ENCODE measurements around the gene AQP5. TPM values are rescaled to one million over a fixed set of nuclear protein-coding genes. Genes with fewer than 3 reads are reported as not detected.

The AQP5 gene
- polyA plus RNA-seq: 10 to 100 TPM in 1 of 2 donors, 1 to 10 TPM in 1; 3.1 to 48.8 TPM

- 3 to 6% methylated on average over 80 to 111 of the region's 111 CpGs for WGBS, 2 donors
- no peaks in the 10 kb centered on the region for H3K36me3 ChIP-seq (ENCODE audit: control insufficient read depth in 2 of 2, insufficient read depth in 2 of 2, low read length in 1 of 2)
- H3K27ac ChIP-seq (ENCODE audit: low read depth in 2 of 2, low read length in 1 of 2): no peak within 1 kb of the TSS
- peaks cover 8 to 10% of the 10 kb centered on the region in 2 donors for H3K4me1 ChIP-seq (ENCODE audit: control insufficient read depth in 2 of 2, insufficient read depth in 2 of 2, low read length in 1 of 2)
- H3K9me3 ChIP-seq (ENCODE audit: control insufficient read depth in 2 of 2, insufficient read depth in 1 of 2, low read depth in 1 of 2, low read length in 1 of 2): no peaks in the 10 kb centered on the region
- H3K27me3 ChIP-seq (ENCODE audit: control insufficient read depth in 1 of 2, insufficient read depth in 2 of 2, low read length in 2 of 2): no peaks in the 10 kb centered on the region
- peak within 1 kb of the TSS; percentile 7 to 33 for H3K4me3 ChIP-seq (ENCODE audit: low read depth in 1 of 2, low read length in 2 of 2)
These were observed at the start of gene AQP5 for GRCh38 chr12:49961111-49961922. TSS of gene AQP5 (plus strand) at chr12:49961872. CDS start at chr12:49962018, 146 bp downstream.

GRCh38 chr12:49912345-49913255 is 49.1 kb upstream of the AQP5 start:
- WGBS, 2 donors: 76 to 77% methylated on average over 16 of the region's 16 CpGs
- H3K4me1 ChIP-seq (ENCODE audit: control insufficient read depth in 2 of 2, insufficient read depth in 2 of 2, low read length in 1 of 2): peaks cover 2 to 14% of the 10 kb centered on the region in 2 donors
- no peaks in the 10 kb centered on the region for H3K9me3 ChIP-seq (ENCODE audit: control insufficient read depth in 2 of 2, insufficient read depth in 1 of 2, low read depth in 1 of 2, low read length in 1 of 2)
- H3K4me3 ChIP-seq (ENCODE audit: low read depth in 1 of 2, low read length in 2 of 2): no peak overlapping the region
- H3K27me3 ChIP-seq (ENCODE audit: control insufficient read depth in 1 of 2, insufficient read depth in 2 of 2, low read length in 2 of 2): no peaks in the 10 kb centered on the region
- H3K27ac ChIP-seq (ENCODE audit: low read depth in 2 of 2, low read length in 1 of 2): no peak overlapping the region
- H3K36me3 ChIP-seq (ENCODE audit: control insufficient read depth in 2 of 2, insufficient read depth in 2 of 2, low read length in 1 of 2): no peaks in the 10 kb centered on the region

- Histone ChIP-seq H3K4me3 (ENCODE audit: low read depth in 1 of 2, low read length in 2 of 2) (no peak overlapping the region), H3K9me3 (ENCODE audit: control insufficient read depth in 2 of 2, insufficient read depth in 1 of 2, low read depth in 1 of 2, low read length in 1 of 2) (no peaks in the 10 kb centered on the region), H3K36me3 (ENCODE audit: control insufficient read depth in 2 of 2, insufficient read depth in 2 of 2, low read length in 1 of 2) (no peaks in the 10 kb centered on the region), H3K4me1 (ENCODE audit: control insufficient read depth in 2 of 2, insufficient read depth in 2 of 2, low read length in 1 of 2) (peaks cover 0 to 23% of the 10 kb centered on the region in 2 donors), H3K27me3 (ENCODE audit: control insufficient read depth in 1 of 2, insufficient read depth in 2 of 2, low read length in 2 of 2) (no peaks in the 10 kb centered on the region), H3K27ac (ENCODE audit: low read depth in 2 of 2, low read length in 1 of 2) (peak overlapping the region in 1 of 2 donors; percentile 84)
- 71 to 83% methylated on average over 8 of the region's 8 CpGs for WGBS, 2 donors
These were observed 45.3 kb upstream of the AQP5 start for GRCh38 chr12:49916129-49916919.

- Histone ChIP-seq H3K4me3 (ENCODE audit: low read depth in 1 of 2, low read length in 2 of 2) (no peak overlapping the region), H3K9me3 (ENCODE audit: control insufficient read depth in 2 of 2, insufficient read depth in 1 of 2, low read depth in 1 of 2, low read length in 1 of 2) (no peaks in the 10 kb centered on the region), H3K4me1 (ENCODE audit: control insufficient read depth in 2 of 2, insufficient read depth in 2 of 2, low read length in 1 of 2) (peaks cover 0 to 24% of the 10 kb centered on the region in 2 donors), H3K27me3 (ENCODE audit: control insufficient read depth in 1 of 2, insufficient read depth in 2 of 2, low read length in 2 of 2) (no peaks in the 10 kb centered on the region), H3K27ac (ENCODE audit: low read depth in 2 of 2, low read length in 1 of 2) (peak overlapping the region; percentile 74 to 84), H3K36me3 (ENCODE audit: control insufficient read depth in 2 of 2, insufficient read depth in 2 of 2, low read length in 1 of 2) (no peaks in the 10 kb centered on the region)
- WGBS, 2 donors: 57 to 59% methylated on average over 12 of the region's 12 CpGs
These were observed 44.4 kb upstream of the AQP5 start for GRCh38 chr12:49917166-49917787.

- Histone ChIP-seq H3K27ac (ENCODE audit: low read depth in 2 of 2, low read length in 1 of 2) (peak overlapping the region; percentile 74 to 84), H3K4me3 (ENCODE audit: low read depth in 1 of 2, low read length in 2 of 2) (no peak overlapping the region), H3K27me3 (ENCODE audit: control insufficient read depth in 1 of 2, insufficient read depth in 2 of 2, low read length in 2 of 2) (no peaks in the 10 kb centered on the region), H3K4me1 (ENCODE audit: control insufficient read depth in 2 of 2, insufficient read depth in 2 of 2, low read length in 1 of 2) (peaks cover 2 to 24% of the 10 kb centered on the region in 2 donors), H3K9me3 (ENCODE audit: control insufficient read depth in 2 of 2, insufficient read depth in 1 of 2, low read depth in 1 of 2, low read length in 1 of 2) (no peaks in the 10 kb centered on the region), H3K36me3 (ENCODE audit: control insufficient read depth in 2 of 2, insufficient read depth in 2 of 2, low read length in 1 of 2) (no peaks in the 10 kb centered on the region)
- WGBS, 2 donors: 61 to 71% methylated on average over 5 of the region's 5 CpGs
These were observed 43.9 kb upstream of the AQP5 start for GRCh38 chr12:49917788-49918173.

- Histone ChIP-seq H3K27ac (ENCODE audit: low read depth in 2 of 2, low read length in 1 of 2) (peak overlapping the region in 1 of 2 donors; percentile 50), H3K9me3 (ENCODE audit: control insufficient read depth in 2 of 2, insufficient read depth in 1 of 2, low read depth in 1 of 2, low read length in 1 of 2) (no peaks in the 10 kb centered on the region), H3K4me1 (ENCODE audit: control insufficient read depth in 2 of 2, insufficient read depth in 2 of 2, low read length in 1 of 2) (peaks cover 5 to 23% of the 10 kb centered on the region in 2 donors), H3K4me3 (ENCODE audit: low read depth in 1 of 2, low read length in 2 of 2) (no peak overlapping the region), H3K36me3 (ENCODE audit: control insufficient read depth in 2 of 2, insufficient read depth in 2 of 2, low read length in 1 of 2) (no peaks in the 10 kb centered on the region), H3K27me3 (ENCODE audit: control insufficient read depth in 1 of 2, insufficient read depth in 2 of 2, low read length in 2 of 2) (no peaks in the 10 kb centered on the region)
- WGBS, 2 donors: 59% methylated on average over 12 of the region's 12 CpGs
These were observed 41.3 kb upstream of the AQP5 start for GRCh38 chr12:49920241-49920914.

GRCh38 chr12:49920915-49921286 is 40.8 kb upstream of the AQP5 start:
- Histone ChIP-seq H3K36me3 (ENCODE audit: control insufficient read depth in 2 of 2, insufficient read depth in 2 of 2, low read length in 1 of 2) (no peaks in the 10 kb centered on the region), H3K27ac (ENCODE audit: low read depth in 2 of 2, low read length in 1 of 2) (no peak overlapping the region), H3K27me3 (ENCODE audit: control insufficient read depth in 1 of 2, insufficient read depth in 2 of 2, low read length in 2 of 2) (no peaks in the 10 kb centered on the region), H3K4me1 (ENCODE audit: control insufficient read depth in 2 of 2, insufficient read depth in 2 of 2, low read length in 1 of 2) (peaks cover 5 to 23% of the 10 kb centered on the region in 2 donors), H3K9me3 (ENCODE audit: control insufficient read depth in 2 of 2, insufficient read depth in 1 of 2, low read depth in 1 of 2, low read length in 1 of 2) (no peaks in the 10 kb centered on the region), H3K4me3 (ENCODE audit: low read depth in 1 of 2, low read length in 2 of 2) (no peak overlapping the region)
- 73 to 74% methylated on average over 3 of the region's 3 CpGs for WGBS, 2 donors

GRCh38 chr12:49921299-49921698 is 40.4 kb upstream of the AQP5 start:
- Histone ChIP-seq H3K27me3 (ENCODE audit: control insufficient read depth in 1 of 2, insufficient read depth in 2 of 2, low read length in 2 of 2) (no peaks in the 10 kb centered on the region), H3K4me1 (ENCODE audit: control insufficient read depth in 2 of 2, insufficient read depth in 2 of 2, low read length in 1 of 2) (peaks cover 5 to 19% of the 10 kb centered on the region in 2 donors), H3K27ac (ENCODE audit: low read depth in 2 of 2, low read length in 1 of 2) (no peak overlapping the region), H3K4me3 (ENCODE audit: low read depth in 1 of 2, low read length in 2 of 2) (no peak overlapping the region), H3K9me3 (ENCODE audit: control insufficient read depth in 2 of 2, insufficient read depth in 1 of 2, low read depth in 1 of 2, low read length in 1 of 2) (no peaks in the 10 kb centered on the region), H3K36me3 (ENCODE audit: control insufficient read depth in 2 of 2, insufficient read depth in 2 of 2, low read length in 1 of 2) (no peaks in the 10 kb centered on the region)
- 73 to 80% methylated on average over 3 of the region's 3 CpGs for WGBS, 2 donors

Data from esophagus (tissue), 2 donors.